T-helper 1 cell (primary cell): ENCODE results near the gene CLMN.
A peak's percentile ranks its signal among the peaks of the same experiment; 100 is the strongest.
"Not testable (repeated sequence)": the region's sequence is repeated elsewhere in the genome, so short reads cannot be mapped to it uniquely, and the experiment has no call there.

Experiments
- DNase-seq, 5 donors: peaks; one replicate each; pipeline ENCODE4 v3.0.0-alpha.2; 2012 to 2020

Gene CLMN

DNA sequence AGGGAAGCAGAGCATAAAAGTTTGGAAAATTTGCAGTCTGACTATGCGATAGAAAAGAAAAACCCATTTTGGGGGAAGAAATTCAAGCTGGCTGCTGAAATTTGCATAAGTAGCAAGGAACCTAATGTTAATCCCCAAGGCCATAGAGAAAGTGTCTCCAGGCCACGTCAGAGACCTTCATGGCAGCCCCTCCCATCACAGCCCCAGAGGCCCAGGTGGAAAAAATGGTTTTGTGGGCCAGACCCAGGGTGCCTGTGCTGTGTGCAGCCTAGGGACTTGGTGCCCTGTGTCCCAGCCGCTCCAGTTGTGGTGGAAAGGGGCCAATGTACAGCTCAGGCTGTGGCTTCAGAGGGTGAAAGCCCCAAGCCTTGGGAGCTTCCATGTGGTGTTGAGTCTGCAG lies 35.9 kb downstream of the CLMN start:
- DNase-seq: not testable (repeated sequence)

DNA sequence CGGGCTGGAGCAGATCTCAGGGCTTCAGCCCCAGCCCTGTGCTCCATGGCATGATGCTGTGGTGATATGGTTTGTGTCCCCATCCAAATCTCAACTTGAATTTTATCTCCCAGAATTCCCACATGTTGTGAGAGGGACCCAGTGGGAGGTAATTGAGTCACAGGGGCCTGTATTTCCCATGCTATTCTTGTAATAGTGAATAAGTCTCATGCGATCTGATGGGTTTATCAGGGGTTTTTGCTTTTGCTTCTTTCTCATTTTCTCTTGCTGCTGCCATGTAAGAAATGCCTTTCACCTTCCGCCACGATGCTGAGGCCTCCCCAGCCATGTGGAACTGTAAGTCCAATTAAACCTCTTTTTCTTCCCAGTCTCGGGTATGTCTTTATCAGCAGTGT lies 36.7 kb downstream of the CLMN start:
- not testable (repeated sequence) for DNase-seq

GRCh38 chr14:95282354-95282985 lies 37.2 kb downstream of the CLMN start:
- no peak for DNase-seq

GRCh38 chr14:95281560-95282176 lies 38.0 kb downstream of the CLMN start:
- DNase-seq: no peak

DNA sequence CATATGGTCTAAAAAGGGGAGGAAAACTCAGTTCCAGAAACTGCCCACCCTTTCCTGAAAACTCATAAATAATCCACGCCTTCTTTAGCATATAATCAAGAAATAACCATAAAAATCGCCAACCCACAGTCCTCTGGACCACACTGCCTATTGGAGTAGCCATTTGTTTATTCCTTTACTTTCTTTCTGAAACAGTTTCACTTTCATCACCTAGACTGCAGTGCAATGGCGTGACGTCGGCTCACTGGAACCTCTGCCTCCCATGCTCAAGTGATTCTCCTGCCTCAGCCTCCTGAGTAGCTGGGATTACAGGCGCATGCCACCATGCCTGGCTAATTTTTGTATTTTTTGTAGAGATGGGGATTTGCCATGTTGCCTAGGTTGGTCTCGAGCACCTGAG lies 44.2 kb downstream of the CLMN start:
- DNase-seq: no peak

GRCh38 chr14:95274874-95275273 lies 44.8 kb downstream of the CLMN start:
- no peak for DNase-seq

DNA sequence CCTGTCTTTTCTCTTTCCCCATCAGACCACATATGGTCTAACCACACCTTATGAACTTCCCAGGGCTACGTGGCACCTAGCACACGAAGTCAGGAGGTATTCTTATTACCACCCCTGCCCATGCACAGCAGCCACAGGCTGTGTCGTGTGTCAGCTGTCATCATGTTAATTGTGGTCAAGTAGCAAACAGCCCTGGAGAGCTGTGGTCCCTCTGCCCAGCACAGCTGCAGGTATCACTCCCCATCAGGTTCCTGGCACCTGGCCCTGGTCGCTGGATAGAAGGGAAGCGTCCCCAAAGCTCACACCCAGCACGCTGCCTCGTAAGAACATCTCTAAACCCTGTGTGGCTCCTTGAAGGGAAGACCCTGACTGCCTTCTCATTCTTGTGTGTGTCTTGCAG lies 45.4 kb downstream of the CLMN start:
- no peak for DNase-seq

DNA sequence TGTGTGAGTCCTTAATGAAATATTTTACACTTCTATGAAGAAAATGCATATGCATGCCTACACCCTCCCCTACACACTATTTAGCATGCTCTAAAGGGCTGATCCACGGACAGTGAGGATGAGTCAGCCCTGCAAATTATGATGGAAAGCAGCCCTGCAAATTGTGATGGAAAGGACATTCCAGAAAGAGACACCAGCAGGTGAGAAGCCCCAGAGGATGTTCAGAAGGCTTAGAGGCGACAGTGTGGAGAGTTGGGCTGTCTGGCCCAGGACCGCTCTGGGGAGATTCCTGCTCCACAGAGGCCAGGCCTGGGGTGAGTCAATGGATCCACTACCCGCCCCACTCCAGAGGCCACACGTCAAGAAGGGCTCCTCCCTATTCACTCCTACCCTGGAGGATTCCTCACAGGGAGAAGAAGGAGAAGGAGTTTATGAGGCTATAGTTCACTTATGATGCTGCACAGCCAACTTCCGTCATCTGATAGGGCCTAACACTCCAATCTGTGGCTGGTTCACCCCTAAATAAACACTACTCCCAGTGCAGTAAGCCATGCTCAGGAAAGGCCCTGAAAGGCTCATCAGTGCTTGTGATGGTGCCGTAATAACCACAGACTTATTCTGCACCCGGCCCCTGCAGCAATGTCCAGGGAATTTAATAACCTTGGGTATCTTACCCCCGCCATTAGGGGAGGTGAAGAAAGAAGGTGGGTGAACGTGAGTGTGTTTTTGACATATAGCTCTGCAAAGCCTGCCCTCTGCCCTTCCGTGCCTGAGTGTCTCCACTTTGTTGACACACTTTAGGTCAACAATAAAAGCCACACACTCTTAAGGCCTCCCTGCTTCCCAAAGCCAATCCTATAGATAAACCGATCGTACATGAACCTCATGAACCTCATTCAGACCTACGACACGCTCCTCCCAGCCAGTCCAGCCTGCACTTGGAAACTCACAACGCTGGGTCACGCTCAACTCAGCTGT lies 46.4 kb downstream of the CLMN start:
- no peak for DNase-seq

DNA sequence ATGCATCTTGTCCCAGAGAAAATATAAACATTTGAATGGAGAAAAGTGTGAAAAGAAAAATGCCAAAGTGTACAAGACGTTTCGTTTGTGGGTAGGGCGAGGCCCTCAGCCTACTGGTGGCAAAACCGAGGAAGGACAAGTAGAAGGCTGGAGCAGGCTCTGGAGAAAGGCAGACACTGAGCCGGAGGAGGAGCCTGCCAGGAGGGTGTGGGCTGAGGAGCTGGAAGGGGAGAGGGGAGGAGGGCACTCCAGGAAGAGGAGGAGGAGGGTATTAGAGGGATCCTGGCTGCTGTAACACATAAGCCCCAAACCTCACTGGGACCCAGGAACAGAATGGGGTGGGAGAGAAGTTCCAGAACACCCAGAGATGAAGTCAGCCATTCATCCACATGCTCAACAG lies 47.7 kb downstream of the CLMN start:
- DNase-seq: no peak

GRCh38 chr14:95270203-95270602 lies 49.5 kb downstream of the CLMN start:
- DNase-seq: no peak

GRCh38 chr14:95269493-95269892 lies 50.2 kb downstream of the CLMN start:
- DNase-seq: no peak

GRCh38 chr14:95268350-95268749 lies 51.4 kb downstream of the CLMN start:
- DNase-seq: peak in 1 of 5 donors; percentile 34

GRCh38 chr14:95267306-95267705 lies 52.4 kb downstream of the CLMN start:
- DNase-seq: peak in 1 of 5 donors; percentile 69

DNA sequence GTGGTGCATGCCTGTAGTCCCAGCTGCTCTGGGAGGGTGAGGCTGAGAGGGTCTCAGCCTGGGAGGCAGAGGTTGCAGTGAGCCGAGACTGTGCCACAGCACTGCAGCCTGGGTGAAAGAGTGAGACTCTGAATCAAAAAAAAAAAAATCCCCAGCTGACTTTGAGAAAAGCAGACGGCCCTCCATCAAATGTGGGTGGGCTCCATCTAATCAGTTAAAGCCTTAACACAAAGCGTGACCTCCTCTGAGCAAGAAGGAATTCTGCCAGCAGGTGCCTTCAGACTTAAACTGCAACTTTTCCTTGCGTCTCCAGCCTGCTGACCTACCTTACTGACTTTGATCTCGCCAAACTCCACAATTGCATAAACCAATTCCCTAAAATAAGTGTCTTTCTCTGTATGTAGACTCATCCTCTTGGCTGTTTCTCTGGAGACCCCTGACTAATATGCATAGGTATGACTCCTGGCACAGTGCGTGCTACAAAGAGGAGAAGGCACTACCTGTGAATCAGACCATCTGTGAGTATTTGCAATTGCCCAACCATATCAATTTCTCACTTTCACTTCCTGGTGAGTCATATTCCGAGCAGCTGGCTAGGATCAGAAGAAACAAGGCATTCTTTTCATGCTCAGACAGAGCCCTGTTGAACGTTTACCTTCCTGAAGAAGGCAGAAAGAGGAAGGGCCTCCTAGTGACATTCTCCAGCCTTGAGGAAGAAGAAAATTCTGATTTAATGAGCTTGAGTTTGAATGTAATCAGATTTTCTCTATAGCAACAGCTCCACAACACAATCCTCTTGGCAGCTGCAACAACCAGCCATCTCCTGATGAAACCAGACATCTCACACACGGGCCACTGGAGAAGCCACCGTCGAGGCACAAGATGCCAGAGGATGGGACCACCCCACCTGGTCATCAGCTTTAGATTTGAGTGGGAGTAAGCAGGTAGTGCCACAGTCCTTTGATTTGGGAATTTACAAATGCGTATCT lies 54.3 kb downstream of the CLMN start:
- peak in 1 of 5 donors; percentile 77 for DNase-seq

DNA sequence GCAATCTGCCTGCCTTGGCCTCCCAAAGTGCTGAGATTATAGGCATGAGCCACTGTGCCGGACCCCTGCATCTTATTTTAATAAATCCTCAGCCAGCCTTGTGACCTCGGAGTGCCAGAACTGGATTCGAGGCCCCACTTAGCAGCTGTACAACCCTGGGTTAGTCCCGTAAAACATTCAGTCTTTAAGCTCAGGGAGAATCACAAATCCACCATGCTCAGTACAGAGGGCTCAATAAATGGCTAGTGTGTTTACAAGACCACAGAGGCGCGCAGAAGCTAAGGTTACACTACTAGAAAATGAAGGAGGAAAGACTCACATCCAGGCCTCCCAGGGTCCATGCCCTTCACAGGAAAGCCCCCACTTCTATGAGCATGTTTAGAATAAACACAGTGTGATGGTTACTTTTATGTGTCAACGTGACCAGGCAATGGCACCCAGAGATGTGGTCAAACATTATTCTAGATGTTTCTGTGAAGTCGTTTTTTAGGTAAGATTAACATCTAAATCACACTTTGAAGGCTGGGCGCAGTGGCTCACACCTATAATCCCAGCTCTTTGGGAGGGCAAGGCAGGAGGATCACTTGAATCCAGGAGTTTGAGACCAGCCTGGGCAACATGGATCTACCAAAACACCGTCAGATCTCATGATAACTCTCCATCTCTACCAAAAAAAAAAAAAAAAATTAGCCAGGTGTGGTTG lies 55.3 kb downstream of the CLMN start:
- no peak for DNase-seq

GRCh38 chr14:95263527-95264231 lies 56.0 kb downstream of the CLMN start:
- no peak for DNase-seq

GRCh38 chr14:95262511-95262891 lies 57.2 kb downstream of the CLMN start:
- no peak for DNase-seq

- DNase-seq: no peak
Measured at GRCh38 chr14:95261616-95262510, 57.8 kb downstream of the CLMN start.

- peak in 1 of 5 donors; percentile 44 for DNase-seq
Measured at GRCh38 chr14:95260537-95261361, 59.0 kb downstream of the CLMN start.
